Glomerular endothelial cell (primary cell): Measurements from ENCODE around the gene BRD3. TPM values are rescaled to one million over a fixed set of nuclear protein-coding genes. Genes with fewer than 3 reads are reported as not detected.
A peak's percentile ranks its signal among the peaks of the same experiment; 100 is the strongest.
"Not testable (repeated sequence)": the region's sequence is repeated elsewhere in the genome, so short reads cannot be mapped to it uniquely, and the experiment has no call there.

Source experiments
- DNase-seq: peaks from one replicate; pipeline ENCODE4 v3.0.0-alpha.2; 2011; ENCODE audit warnings: low read depth, low spot score; ENCODE audit errors: extremely low read depth
- total RNA-seq: library from RNA; depleted of rRNA; stranded (reverse); fragments of >200 nt; gene quantifications from 2 replicates; pipeline ENCODE4 v1.2.3, GENCODE V29; 2015

Gene BRD3
- 12.8 and 40.7 TPM in 2 replicates for total RNA-seq

DNA sequence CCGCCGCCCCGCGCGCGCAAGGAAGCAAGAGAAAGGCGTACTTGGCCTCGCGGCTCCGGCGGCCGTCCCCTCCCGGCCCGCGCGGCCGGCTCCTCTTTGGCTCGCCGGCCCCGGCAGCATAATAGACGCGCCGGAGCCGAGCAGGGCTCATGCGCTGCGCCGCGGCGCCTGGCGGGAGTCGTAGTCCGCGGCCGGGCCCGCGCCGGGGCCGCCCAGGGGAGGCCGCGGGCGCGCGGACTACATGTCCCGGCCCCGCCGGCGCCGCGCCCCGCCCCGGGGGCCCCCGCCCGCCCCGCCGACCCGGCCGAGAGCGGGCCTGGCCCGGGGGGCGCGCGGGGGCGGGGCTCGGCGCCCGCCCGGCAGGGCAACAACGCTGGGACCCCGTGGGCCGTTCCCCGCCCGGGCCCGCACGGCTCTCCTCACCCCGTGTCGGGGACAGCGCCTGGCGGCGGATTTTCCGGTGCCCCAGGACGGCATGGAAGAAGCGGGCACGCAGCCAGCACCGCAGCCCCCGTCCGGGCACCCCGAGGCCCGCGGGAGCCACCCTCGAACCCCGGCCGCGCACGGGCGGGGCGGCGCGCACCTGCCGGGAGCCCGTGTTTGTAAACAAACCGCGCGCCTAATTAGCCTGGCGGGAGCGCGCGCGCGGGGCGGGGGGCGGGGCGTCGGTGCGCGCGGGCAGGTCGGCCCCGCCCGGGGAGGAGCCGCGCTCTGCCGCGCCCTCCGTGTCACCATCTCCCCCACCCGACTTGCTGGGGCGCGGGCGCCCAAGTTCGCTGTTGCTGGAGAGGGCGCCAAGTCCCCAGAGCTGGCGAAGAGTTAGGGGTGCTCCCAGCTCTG lies at the start of gene BRD3:
TSS of gene BRD3 (minus strand) at position 123 of the 840 bp plus-strand sequence. CDS start 14,549 bp downstream, outside the sequence.
- DNase-seq = no peak

DNA sequence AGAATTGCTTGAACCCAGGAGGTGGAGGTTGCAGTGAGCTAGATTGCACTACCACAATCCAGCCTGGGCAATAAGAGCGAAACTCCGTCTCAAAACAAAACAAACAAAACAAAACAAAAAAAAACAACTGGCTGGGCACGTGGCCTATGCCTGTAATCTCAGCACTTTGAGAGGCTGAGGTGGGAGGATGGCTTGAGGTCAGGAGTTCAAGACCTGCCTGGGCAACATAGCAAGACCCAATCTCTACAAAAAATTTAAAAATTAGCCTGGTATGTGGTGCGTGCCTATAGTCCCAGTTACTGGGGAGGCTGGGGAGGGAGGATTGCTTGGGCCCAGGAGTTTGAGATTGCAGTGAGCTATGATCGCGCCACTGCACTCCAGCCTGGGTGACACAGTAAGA lies 44.7 kb upstream of the BRD3 start:
- no peak for DNase-seq

DNA sequence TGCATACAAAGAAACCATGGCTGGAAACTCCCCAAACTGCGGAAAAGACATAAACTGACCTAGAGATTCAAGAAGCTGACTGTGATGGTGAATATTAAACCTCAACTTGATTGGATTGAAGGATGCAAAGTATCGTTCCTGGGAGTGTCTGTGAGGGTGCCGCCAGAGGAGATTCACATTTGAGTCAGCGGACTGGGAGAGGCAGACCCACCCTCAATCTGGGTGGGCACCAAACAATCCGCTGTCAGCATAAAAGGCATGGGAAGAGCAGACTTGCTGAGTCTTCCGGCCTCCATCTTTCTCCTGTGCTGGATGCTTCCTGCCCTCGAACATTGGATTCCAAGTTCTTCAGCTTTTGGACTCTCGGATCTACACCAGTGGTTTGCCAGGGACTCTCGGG lies 43.2 kb upstream of the BRD3 start:
- no peak for DNase-seq

DNA sequence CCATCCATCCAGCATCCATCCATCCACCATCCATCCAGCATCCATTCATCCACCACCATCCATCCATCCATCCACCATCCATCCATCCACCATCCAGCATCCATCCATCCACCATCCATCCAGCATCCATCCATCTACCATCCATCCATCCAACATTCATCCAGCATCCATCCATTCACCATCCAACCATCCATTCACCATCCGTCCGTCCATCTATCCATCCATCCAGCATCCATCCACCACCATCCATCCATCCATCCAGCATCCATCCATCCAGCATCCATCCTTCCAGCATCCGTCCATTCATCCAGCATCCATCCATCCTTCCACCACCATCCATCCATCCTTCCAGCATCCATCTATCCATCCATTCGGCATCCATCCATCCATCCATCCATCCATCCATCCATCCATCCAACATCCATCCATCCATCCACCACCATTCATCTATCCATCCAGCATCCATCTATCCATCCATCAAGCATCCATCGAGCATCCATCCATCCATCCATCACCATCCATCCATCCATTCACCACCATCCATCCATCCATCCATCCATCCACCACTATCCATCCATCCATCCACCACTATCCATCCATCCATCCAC lies 35.7 kb upstream of the BRD3 start:
- DNase-seq = no peak

DNA sequence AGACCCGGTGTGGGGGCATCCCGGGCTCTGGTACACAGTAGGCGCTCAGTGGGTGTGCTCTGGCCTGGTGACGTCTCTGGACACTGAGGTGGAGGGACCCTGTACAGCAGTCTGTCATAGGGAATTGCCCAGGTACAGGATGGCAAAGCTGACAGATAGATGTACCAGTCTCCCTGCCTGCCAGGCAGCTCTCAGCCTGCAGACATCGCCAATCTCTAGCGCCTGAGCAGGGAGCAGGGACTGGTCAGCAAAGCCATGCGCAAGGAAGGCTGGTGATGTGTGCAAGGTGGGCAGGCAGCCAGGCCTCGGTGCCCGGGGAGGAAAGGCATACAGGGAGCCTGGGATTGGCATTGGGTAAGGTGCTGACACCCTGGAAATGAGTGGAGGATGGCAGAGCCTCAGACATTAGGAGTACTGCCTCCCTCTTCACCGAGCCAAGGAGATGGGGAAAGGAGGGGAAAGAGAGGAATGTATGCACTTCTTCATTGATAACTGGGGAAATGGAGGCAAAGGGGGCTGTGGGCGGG lies 33.9 kb upstream of the BRD3 start:
- no peak for DNase-seq

DNA sequence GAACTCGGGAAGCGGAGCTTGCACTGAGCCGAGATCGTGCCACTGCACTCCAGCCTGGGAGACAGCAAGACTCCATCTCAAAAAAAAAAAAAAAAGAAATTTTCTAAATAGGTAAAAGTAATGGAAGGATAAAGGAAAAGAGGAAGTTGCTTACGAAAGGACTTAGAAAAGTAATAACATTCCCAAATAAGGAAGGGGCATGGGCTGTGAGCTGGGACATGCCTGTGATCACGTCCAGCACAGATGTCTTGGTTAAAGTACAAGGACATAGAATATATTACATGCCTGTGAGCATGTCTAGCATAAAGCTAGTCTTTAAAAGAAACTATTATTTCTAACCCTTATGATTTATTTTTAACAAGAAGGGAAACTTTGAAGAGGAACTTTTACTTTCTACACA lies 33.3 kb upstream of the BRD3 start:
- DNase-seq = not testable (repeated sequence)

DNA sequence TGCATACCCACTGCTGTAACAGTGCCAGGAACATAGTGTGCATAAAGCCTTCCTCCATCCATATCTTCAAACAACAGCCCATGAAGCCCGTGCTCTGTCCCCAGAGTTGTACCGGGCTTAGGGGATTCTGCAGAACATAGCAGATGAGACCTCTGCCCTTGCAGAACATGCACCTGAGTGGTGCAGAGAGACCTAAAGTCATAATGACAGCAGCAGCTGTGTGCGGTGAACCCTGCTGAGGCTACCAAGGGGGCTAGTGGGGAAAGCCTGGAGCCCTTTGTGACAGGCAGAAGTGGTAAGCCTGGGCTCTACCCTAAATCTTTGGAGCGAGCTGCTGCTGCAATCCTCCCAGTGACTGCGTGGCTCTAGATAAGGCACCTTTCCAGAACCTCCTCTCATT lies 32.2 kb upstream of the BRD3 start:
- DNase-seq = no peak

DNA sequence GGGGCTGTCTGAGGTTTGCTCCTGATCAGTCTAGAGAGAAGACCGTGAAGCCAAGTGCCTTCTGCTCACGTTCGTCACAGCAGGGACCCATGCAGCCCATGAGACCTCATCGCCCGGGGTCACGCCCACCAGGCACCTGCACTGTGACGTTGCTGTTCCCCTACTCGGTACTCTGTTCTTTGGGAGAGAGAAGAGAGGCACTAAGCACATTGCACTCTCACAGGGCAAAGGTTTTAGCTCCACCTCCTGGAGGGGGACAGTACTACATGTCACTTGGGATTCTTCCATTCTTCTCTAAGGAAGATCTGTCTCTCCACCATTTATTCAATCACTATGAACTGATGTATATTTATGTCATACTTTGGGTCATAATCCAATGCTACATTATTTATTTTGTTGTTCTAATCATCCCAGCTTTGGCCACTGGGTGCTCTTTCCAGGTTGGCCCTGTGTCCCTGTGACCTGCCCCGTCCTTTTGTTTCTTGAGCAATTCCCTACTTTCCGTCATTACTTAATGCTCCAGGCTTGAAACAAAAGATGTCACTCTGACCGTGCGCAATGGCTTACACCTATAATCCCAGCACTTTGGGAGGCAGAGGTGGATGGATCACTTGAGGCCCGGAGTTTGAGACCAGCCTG lies 31.4 kb upstream of the BRD3 start:
- peak; percentile 7 for DNase-seq

DNA sequence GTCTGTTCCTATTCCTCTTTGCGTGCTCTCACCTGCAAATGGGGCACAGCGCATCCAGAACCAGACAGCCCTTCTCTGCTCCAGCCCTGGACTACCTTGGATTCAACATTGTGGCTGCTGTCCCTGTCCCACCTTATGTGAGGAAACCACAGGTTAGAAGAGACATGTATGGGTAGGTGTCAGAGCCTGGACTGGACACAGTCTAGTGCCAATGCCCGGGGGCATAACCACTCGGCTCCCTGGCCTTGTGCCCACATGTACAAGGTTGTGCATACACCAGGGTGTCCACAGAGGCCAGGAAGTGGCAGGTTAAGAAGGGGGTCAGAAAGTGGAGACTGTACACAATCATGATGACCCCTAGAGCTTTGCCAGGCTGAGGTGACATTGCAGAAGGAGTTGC lies 22.1 kb upstream of the BRD3 start:
- no peak for DNase-seq

DNA sequence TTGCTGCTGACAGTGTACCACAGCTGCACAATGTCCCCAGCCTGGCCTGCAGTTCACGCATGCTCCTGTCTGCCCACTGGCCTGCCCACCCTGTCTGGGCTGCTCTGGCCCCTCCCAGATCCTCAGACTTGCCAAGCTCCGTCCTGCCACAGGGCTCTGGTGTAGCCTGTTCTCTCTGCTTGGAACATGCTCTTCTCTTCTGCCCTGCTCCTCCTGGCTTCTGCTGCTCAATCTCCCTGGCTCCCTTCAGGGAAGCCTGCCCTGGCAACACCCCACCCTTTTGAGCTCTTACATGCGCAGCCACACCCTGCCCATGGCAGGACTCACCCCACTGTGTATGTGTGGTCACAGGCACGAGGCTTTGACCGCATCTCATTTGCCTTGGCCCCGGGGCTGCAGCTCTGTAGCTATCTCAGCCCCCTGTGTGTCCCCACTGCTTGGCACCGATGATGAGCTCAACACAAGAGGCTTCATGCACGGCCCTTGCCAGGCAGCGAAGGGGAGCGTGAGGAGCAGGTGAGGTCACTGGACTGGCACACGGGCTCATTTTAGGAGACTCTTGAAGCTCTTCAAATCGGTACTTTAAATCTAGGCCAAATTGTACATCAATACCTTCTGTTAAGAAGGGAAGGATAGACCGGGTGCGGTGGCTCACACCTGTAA lies 20.4 kb upstream of the BRD3 start:
- no peak for DNase-seq

DNA sequence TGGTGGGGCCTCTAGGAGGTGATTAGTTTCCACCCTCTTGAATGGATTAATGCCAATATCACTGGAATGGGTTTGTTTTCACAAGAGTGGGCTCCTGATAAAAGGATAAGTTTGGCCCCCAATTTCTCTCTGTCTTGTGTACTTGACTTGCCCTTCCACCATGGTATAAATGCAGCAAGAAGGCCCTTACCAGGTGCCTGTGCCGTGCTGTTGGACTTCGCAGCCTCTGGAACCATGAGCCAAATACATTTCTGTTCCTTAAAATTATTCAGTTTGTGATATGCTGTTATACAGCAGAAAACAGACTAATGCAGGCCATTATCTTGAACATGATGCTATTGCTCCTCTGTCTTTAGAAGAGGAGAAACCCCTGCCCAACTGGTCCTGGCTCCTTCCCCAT lies 17.8 kb upstream of the BRD3 start:
- DNase-seq = no peak

DNA sequence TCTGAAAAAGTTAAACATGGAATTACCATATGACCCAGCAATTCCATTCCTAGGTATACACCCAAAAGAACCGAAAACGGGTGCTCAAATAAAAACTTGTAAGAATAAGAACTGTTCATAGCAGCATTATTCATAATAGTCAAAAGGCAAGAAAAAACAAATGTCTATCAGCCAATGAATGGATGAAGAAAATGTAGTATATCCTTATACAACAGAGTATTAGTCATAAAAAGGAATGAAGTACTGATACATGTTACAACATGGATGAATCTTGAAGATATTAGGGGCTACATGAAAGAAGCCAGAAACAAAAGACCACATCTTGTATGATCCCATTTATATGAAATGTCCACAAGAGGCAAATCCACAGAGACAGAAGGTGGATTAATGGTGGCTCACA lies 15.6 kb upstream of the BRD3 start:
- no peak for DNase-seq

DNA sequence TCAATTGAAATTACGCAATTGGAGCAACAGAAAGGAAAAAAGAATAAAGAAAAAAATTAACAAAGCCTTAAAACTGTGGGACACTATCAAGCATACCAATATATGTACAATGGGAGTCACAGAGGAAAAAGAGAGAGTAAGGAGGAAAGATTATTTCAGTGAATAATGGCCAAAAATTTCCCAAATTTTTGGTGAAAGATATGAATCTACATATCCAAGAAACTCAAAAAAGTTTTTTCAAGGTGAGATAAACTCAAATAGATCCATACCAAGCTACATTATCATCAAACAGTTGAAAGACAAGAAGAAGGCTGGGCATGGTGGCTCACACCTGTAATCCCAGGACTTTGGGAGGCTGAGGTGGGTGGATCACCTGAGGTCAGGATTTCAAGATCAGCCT lies 8.8 kb upstream of the BRD3 start:
- DNase-seq = no peak

DNA sequence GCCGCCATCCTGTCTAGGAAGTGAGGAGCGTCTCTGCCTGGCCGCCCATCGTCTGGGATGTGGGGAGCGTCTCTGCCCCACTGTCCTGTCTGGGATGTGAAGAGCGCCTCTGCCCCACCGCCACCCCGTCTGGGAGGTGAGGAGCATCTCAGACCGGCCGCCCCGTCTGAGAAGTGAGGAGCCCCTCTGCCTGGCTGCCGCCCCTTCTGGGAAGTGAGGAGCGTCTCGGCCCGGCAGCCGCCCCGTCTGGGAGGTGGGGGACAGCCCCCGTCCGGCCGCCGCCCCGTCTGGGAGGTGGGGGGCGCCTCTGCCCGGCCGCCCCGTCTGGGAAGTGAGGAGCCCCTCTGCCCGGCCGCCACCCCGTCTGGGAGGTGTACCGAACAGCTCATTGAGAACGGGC lies 7.9 kb upstream of the BRD3 start:
- DNase-seq = not testable (repeated sequence)

DNA sequence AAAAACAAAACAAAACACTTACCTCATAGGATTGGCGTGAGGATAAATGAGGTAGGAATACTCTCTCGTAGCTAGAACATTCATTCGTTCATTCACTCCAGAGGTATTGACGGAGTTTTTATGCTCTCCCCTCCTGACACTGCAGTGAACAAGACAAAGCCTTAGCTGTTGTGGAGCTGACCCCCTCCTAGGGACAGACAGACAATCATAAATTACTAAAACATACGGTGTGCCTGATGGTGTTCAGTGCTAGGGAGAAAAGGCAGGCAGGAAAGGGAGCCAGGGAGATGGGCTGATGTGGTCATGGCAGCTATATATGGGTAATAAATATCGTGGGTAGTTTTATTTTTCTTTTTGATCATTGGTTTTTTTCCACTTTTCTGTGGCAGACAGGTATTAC lies 5.7 kb upstream of the BRD3 start:
- no peak for DNase-seq

DNA sequence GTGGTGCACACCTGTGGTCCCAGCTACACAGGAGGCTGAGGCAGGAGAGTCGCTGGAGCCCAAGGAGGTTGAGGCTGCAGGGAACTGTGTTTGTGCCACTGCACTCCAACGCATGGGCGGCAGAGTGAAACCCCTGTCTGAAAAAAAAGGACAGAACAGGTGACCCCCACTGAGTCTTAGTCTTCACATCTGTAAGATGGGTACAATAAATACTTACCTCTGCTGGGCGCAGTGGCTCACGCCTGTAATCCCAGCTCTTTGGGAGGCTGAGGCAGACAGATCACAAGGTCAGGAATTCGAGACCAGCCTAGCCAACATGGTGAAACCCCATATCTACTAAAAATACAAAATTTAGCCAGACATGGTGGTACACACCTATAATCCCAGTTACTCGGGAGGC lies 4.9 kb upstream of the BRD3 start:
- DNase-seq = not testable (repeated sequence)

DNA sequence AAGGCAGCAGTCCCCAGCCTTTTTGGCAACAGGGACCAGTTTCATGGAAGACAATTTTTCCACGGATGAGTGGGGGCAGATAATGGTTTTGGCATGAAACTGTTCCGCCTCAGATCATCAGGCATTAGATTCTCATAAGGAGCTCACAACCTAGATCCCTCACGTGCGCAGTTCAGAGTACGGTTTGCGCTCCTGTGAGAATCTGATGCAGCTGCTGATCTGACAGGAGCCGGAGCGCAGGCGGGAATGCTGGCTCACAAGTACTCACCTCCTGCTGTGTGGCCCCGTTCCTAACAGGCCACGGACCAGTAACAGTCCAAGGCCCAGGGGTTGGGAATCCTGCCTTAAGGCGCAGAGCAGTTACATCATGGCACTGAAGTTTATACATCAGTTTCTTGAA lies 3.3 kb upstream of the BRD3 start:
- no peak for DNase-seq

DNA sequence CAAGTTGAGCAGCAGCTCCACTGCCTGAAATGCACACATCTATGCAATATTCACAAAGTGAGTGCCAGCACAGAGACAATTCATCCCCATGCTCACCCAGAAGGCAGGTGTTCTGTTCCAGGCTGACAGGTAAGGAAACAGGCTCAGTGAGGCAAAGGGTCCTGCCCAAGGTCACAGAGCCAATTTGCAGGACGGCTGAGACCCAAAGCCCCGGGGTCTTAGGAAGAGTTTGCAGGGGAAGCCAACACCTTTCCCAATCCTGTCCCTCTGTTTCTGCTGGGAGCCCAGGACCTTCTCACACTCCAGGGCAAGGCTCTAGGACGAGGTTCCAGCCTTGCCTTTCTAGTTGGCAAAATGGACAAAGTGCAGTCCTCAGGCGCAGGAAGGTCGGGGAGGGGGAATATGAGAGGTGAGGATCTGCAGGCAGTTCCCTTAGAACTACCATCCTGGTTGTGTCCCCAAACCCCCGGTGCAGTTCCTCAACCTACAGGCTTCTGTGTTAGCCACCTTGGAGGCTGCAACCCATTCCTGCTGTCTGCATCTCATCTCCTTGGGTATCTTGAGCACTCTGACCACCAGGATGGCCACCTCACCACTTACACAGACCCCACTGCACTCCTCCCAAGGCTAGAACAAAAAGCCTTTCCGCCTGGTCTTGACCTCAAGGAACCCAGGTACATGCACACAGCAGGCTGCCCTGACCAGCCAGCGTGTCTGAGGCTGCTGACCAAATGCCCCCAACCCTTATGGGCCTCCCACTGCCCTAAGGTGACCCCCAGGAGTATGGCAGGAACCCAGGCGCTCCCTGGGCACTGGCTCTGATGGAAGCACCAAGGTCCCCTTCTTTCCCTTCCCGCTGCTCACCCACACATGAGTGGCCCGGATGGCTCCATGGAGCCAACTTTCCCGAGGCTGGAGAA lies 1.9 kb upstream of the BRD3 start:
- no peak for DNase-seq

DNA sequence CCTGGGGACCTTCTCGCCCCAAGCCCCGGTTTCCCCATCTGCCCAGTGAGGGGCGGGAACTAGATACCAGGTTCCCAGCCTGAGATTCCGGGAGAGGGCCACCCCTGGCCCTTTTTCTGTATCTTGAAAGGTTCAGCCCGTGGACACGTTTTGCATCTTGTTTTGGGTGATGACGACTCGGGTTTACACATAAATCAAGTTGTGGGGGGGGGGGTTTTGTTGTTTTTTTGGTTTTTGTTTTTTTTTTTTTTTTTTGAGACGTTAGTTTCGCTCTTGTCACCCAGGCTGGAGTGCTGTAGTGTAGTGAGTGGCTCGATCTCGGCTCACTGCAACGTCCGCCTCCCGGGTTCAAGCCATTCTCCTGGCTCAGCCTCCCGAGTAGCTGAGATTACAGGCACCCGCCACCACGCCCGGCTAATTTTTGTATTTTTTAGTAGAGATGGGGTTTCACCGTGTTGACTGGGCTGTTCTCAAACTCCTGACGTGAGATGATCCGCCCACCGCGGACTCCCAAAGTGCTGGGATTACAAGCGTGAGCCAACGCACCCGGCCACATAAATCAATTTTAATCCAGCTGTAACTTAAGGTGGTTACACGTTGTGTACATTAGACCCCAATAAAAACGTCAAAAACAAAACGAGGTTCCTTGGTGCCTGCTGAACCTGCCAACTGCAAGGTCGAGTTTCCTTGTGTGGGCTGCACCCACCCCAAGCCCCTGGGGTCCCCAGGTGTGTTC lies 1.1 kb upstream of the BRD3 start:
- DNase-seq = no peak
